Activated CD4-positive, alpha-beta T cell treated with anti-CD3 and anti-CD28 coated beads for 36 hours (primary cell): ENCODE results near the gene PXK. TPM values are rescaled to one million over a fixed set of nuclear protein-coding genes. Genes with fewer than 3 reads are reported as not detected.
"Not testable (repeated sequence)": the region's sequence is repeated elsewhere in the genome, so short reads cannot be mapped to it uniquely, and the experiment has no call there.

Experiments
- ATAC-seq: fragments of 200-7000 bp; cut with Tn5 transposase; one replicate; pipeline ENCODE4 v1.10.0; 2021; ENCODE audit warnings: mild to moderate bottlenecking, moderate library complexity
- CTCF ChIA-PET: fragments of 350-600 bp; sonication (Branson Sonifier 250); formaldehyde crosslinking; loops from one replicate; lab custom pipeline; 2021; ENCODE audit warnings: antibody characterized with exemption; lab: Charles Lee
- POLR2A ChIA-PET: fragments of 350-600 bp; sonication (Branson Sonifier 250); formaldehyde crosslinking; loops from one replicate; lab custom pipeline; 2021; ENCODE audit warnings: antibody characterized with exemption, inconsistent platforms; lab: Charles Lee
- DNase-seq: peaks from one replicate; pipeline ENCODE4 v3.0.0-alpha.2; 2020
- H3K27ac Mint-ChIP-seq: one replicate; pipeline ENCODE4 v1.8.0; 2021; ENCODE audit warnings: mixed read lengths
- H3K27me3 Mint-ChIP-seq: one replicate; pipeline ENCODE4 v1.8.0; 2021; ENCODE audit warnings: mixed read lengths
- H3K36me3 Mint-ChIP-seq: one replicate; pipeline ENCODE4 v1.8.0; 2021; ENCODE audit warnings: low read depth, mixed read lengths
- H3K4me1 Mint-ChIP-seq: one replicate; pipeline ENCODE4 v1.8.0; 2021; ENCODE audit warnings: mixed read lengths
- H3K4me3 Mint-ChIP-seq: one replicate; pipeline ENCODE4 v1.8.0; 2021; ENCODE audit warnings: mild to moderate bottlenecking, moderate library complexity, mixed read lengths
- H3K9me3 Mint-ChIP-seq: one replicate; pipeline ENCODE4 v1.8.0; 2021; ENCODE audit warnings: low read depth, mixed read lengths
- intact Hi-C, 2 experiments: fragments of 100-400 bp; cut with DNase I in 1 of 2; cut with micrococcal nuclease in 1 of 2; formaldehyde crosslinking; loops; one replicate each; pipeline versions ENCODE4 v1.14.2 to v1.15.1; 2022 to 2024; cut with DNase I, micrococcal nuclease
- total RNA-seq, 2 experiments: library from RNA; stranded (reverse); gene quantifications; one replicate each; pipeline ENCODE4 v1.2.3, GENCODE V29; 2021

PXK gene
- total RNA-seq, 2 experiments from 2014 or later: 35.2 to 50.7 TPM

- peaks cover 15% of the 10 kb centered on the region for H3K36me3 Mint-ChIP-seq
- POLR2A ChIA-PET: no interaction called here
- no peaks in the 10 kb centered on the region for H3K27me3 Mint-ChIP-seq
- peak overlapping the region; percentile 83 for H3K27ac Mint-ChIP-seq
- peak overlapping the region; percentile 85 for H3K4me3 Mint-ChIP-seq
- ATAC-seq: no peak
- H3K4me1 Mint-ChIP-seq: peaks cover 24% of the 10 kb centered on the region
- H3K9me3 Mint-ChIP-seq: no peaks in the 10 kb centered on the region
- intact Hi-C loops: loop anchor here in 1 of 2 experiments (5.0 to 10.0 kb wide), 4 partner anchors 257 to 877 kb away; partner anchors contain the start of genes ARF4, FLNB and PDE12
- CTCF ChIA-PET: interaction anchor here (0.8 to 2.5 kb wide), 4 partner anchors 19 to 128 kb away, joined by 3 to 8 read pairs (median 6); partner anchors contain the start of genes HTD2, KCTD6 and RPP14
- DNase-seq: no peak
Measured at GRCh38 chr3:58434168-58434504, 101.4 kb downstream of the PXK start.

DNA sequence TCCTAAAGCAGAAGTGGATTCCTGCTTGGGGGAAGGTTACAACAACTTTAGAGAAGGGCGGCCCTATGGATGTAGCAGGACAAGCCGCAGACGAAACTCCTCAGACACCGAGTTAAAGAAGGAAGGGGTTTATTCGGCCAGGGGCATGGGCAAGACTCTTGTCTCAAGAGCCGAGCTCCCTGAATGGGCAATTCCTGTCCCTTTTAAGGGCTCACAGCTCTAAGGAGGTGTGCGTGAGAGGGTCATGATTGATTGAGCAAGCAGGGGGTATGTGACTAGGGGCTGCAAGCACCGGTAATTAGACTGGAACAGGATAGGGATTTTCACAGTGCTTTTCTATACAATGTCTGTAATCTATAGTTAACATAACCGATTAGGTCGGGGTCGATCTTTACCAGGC is 101.8 kb downstream of the PXK start:
- Mint-ChIP-seq H3K27ac (peak overlapping the region; percentile 83), H3K36me3 (peaks cover 12% of the 10 kb centered on the region), H3K4me1 (peaks cover 24% of the 10 kb centered on the region), H3K27me3 (no peaks in the 10 kb centered on the region), H3K9me3 (no peaks in the 10 kb centered on the region), H3K4me3 (no peak overlapping the region)
- POLR2A ChIA-PET: no interaction called here
- intact Hi-C loops: loop anchor here in 1 of 2 experiments (5.0 to 10.0 kb wide), 4 partner anchors 257 to 877 kb away; partner anchors contain the start of genes ARF4, FLNB and PDE12
- CTCF ChIA-PET: interaction anchor here (0.8 to 2.5 kb wide), 4 partner anchors 9 to 128 kb away, joined by 3 to 8 read pairs (median 4); partner anchors contain the start of genes HTD2, KCTD6 and RPP14
- DNase-seq (no peak), ATAC-seq (no peak)

DNA sequence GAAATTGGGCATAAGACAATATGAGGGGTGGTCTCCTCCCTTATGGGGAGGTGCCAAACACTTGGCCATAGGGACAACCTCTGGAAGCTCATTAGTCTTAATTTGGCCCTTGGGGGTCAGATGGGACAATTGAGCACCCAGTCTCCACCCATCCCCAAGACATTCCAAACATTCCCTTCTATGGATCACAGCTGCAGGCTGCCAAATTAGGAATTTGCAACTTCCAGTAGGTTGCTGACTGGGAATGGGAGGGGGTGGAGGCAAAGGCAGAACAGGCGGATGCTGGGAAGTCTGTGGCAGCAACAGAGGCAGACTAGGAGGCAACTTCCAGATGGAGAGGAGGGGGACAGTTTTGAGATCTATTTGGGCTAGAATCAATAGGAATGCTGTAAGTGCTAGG is 102.3 kb downstream of the PXK start:
- no peaks in the 10 kb centered on the region for H3K27me3 Mint-ChIP-seq
- no peak overlapping the region for H3K27ac Mint-ChIP-seq
- peaks cover 7% of the 10 kb centered on the region for H3K36me3 Mint-ChIP-seq
- ChIA-PET POLR2A (no interaction called here), CTCF (interaction anchor here (0.7 to 2.5 kb wide), 3 partner anchors 10 to 96 kb away, joined by 3 to 8 read pairs (median 3); partner anchors contain the start of gene KCTD6)
- DNase-seq (no peak), ATAC-seq (no peak)
- intact Hi-C loops: loop anchor here in 1 of 2 experiments (5.0 to 10.0 kb wide), 4 partner anchors 258 to 878 kb away; partner anchors contain the start of genes ARF4, FLNB and PDE12
- no peak overlapping the region for H3K4me3 Mint-ChIP-seq
- peaks cover 24% of the 10 kb centered on the region for H3K4me1 Mint-ChIP-seq
- H3K9me3 Mint-ChIP-seq: no peaks in the 10 kb centered on the region

GRCh38 chr3:58437276-58437675 is 104.6 kb downstream of the PXK start:
- H3K27me3 Mint-ChIP-seq, H3K9me3 Mint-ChIP-seq, DNase-seq, H3K4me3 Mint-ChIP-seq, H3K36me3 Mint-ChIP-seq, POLR2A ChIA-PET, ATAC-seq, H3K27ac Mint-ChIP-seq: not testable (repeated sequence)
- intact Hi-C loops: loop anchor here in 1 of 2 experiments (10.0 kb wide), 1 partner anchor 432 kb away; the partner anchor contains the start of gene FLNB
- CTCF ChIA-PET: interaction anchor here (0.7 to 1.2 kb wide), 3 partner anchors 22 to 130 kb away, joined by 3 read pairs; no protein-coding TSS in a partner anchor
- H3K4me1 Mint-ChIP-seq: peaks cover 17% of the 10 kb centered on the region

- H3K36me3 Mint-ChIP-seq, intact Hi-C loops, POLR2A ChIA-PET, H3K27ac Mint-ChIP-seq, H3K4me1 Mint-ChIP-seq, H3K9me3 Mint-ChIP-seq, ATAC-seq, DNase-seq, H3K4me3 Mint-ChIP-seq, H3K27me3 Mint-ChIP-seq: not testable (repeated sequence)
- CTCF ChIA-PET: interaction anchor here (0.7 to 1.7 kb wide), 3 partner anchors 11 to 600 kb away, joined by 3 to 6 read pairs (median 3); no protein-coding TSS in a partner anchor
Measured at GRCh38 chr3:58440996-58441355, 108.3 kb downstream of the PXK start.

DNA sequence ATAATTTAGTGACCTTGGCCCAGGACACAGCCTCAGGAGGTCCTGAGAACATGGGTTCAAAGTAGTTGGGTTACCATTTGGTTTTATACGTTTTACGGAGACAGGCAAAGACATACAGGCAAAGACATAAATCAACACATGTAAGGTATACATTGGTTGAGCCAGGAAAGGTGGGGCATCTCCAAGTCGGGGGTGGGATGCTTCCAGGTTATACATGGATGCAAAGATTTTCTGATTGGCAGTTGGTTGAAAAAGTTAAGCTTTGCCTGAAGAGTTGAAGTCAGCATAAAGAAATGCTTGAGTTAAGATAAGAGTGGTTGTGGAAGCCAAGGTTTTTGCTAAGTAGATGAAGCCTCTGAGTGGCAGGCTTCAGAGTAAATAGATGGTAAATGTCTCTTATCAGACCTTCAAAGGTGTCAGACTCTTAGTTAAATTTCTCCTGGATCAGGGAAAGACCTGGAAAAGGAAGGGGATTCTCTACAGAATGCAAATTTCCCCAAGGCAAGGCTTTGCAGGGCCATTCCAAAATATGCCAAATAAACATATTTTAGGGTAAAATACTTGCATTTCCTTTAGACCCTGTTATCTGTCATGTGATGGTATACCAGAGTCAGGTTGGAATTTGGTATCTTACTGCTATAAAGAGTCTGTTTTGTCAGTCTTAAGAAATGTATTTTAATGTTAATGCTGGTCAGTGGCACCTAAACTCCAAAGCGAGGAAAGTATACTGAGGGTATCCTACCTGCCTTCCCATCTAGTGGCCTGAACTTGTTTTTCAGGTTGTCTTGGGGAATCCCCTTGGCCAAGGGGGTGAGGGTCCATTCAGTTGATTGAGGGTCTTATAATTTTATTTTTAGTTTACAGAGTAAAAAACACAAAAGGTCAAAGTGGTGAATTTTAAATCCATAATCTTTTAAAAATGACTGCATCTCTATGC is 109.1 kb downstream of the PXK start:
- CTCF ChIA-PET: interaction anchor here (0.5 kb wide), 1 partner anchor 22 kb away, joined by 3 read pairs; no protein-coding TSS in a partner anchor
- Mint-ChIP-seq H3K27me3 (no peaks in the 10 kb centered on the region), H3K4me3 (no peak overlapping the region), H3K4me1 (no peaks in the 10 kb centered on the region), H3K27ac (no peak overlapping the region), H3K9me3 (no peaks in the 10 kb centered on the region), H3K36me3 (no peaks in the 10 kb centered on the region)
- ATAC-seq (no peak), DNase-seq (no peak)
- POLR2A ChIA-PET: no interaction called here
- intact Hi-C loops: no loop called here

DNA sequence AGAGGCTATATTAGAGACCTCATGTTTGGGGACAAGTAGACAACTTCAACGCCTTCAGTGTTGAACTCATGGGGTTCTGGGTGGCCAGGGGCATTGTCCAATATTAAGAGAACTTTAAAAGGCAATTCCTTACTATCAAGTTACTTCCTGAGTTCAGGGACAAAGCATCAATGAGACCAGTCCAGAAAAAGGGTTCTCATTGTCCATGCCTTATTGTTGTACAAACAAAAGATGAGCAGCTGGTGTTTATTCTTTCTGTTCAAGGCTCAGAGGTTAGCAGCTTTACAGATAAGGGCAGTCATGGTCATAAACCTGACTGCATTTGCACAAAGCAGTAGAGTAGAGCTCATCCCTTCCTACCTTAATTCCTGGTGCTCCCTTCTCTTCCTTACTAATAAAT is 119.5 kb downstream of the PXK start:
- intact Hi-C loops: no loop called here
- no peak for ATAC-seq
- DNase-seq: no peak
- H3K27me3 Mint-ChIP-seq: no peaks in the 10 kb centered on the region
- no peak overlapping the region for H3K27ac Mint-ChIP-seq
- ChIA-PET CTCF (interaction anchor here (0.6 to 1.4 kb wide), 2 partner anchors 11 to 12 kb away, joined by 3 to 5 read pairs; no protein-coding TSS in a partner anchor), POLR2A (no interaction called here)
- H3K4me3 Mint-ChIP-seq: no peak overlapping the region
- H3K36me3 Mint-ChIP-seq: peaks cover 10% of the 10 kb centered on the region
- peaks cover 17% of the 10 kb centered on the region for H3K9me3 Mint-ChIP-seq
- no peaks in the 10 kb centered on the region for H3K4me1 Mint-ChIP-seq

DNA sequence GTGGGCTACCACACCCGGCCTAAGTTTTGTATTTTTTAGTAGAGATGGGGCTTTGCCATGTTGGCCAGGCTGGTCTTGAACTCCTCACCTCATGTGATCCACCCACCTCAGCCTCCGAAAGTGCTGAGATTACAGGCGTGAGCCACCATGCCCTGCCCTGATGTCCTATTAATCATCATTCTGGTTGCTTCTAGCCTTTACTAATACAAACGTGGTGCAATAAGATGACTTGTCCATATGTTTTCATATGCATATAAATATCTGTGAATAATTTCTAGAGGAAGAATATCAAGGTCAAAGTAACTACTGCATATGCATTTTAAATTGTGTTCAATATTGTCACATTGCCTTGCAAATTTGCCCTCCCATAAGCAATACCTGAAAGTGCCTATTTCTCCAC is 126.5 kb downstream of the PXK start:
- Mint-ChIP-seq H3K9me3 (peaks cover 12% of the 10 kb centered on the region), H3K27me3 (no peaks in the 10 kb centered on the region), H3K27ac (no peak overlapping the region), H3K4me3 (no peak overlapping the region), H3K4me1 (peaks cover 8% of the 10 kb centered on the region), H3K36me3 (peaks cover 10% of the 10 kb centered on the region)
- DNase-seq (no peak), ATAC-seq (no peak)
- POLR2A ChIA-PET: no interaction called here
- CTCF ChIA-PET: no interaction called here
- intact Hi-C loops: no loop called here

DNA sequence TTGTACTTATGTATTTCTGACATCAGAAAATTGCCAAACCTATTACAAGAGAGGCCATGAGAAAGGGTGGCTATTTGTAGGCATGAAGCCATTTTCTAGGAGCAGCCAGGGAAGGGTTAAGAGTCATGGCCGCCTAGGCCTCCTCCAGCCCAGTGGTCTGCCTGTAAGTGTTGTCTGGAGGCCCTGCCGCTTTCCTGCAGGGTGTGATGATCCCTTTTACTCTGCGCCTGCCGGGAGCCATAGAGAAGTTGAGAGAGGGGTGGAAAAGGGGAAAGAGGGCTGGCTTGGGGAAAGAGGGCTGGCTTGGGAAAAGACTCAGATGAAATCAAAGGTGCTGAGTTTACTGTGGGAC is 130.1 kb downstream of the PXK start:
- no peaks in the 10 kb centered on the region for H3K36me3 Mint-ChIP-seq

GRCh38 chr3:58463181-58463941 is 130.7 kb downstream of the PXK start:
- peak overlapping the region; percentile 25 for H3K27ac Mint-ChIP-seq
- H3K4me3 Mint-ChIP-seq: no peak overlapping the region
- POLR2A ChIA-PET: interaction anchor here (0.7 kb wide), 1 partner anchor 30 kb away, joined by 4 read pairs; the partner anchor contains the start of gene PDHB
- ATAC-seq (peak; percentile 97), DNase-seq (peak; percentile 91)
- no peaks in the 10 kb centered on the region for H3K36me3 Mint-ChIP-seq
- no peaks in the 10 kb centered on the region for H3K9me3 Mint-ChIP-seq
- H3K27me3 Mint-ChIP-seq: no peaks in the 10 kb centered on the region
- H3K4me1 Mint-ChIP-seq: peaks cover 14% of the 10 kb centered on the region
- CTCF ChIA-PET: interaction anchor here (0.6 to 1.6 kb wide), 20 partner anchors 9 to 504 kb away, joined by 3 to 13 read pairs (median 4); partner anchors contain the start of genes HTD2, PDHB and RPP14
- intact Hi-C loops: loop anchor here (1.0 to 5.0 kb wide), 7 partner anchors 8 to 167 kb away; partner anchors contain the start of genes HTD2 (in 2 of the 2), KCTD6 (in 2 of the 2), RPP14 (in 2 of the 2) and PDHB (in 1 of the 2)

More for the DNA sequence above, 130.1 kb downstream of the PXK start:
- Mint-ChIP-seq H3K4me1 (peaks cover 14% of the 10 kb centered on the region), H3K27me3 (no peaks in the 10 kb centered on the region), H3K4me3 (no peak overlapping the region), H3K27ac (no peak overlapping the region), H3K9me3 (no peaks in the 10 kb centered on the region)
- intact Hi-C loops: loop anchor here (1.0 to 5.0 kb wide), 7 partner anchors 8 to 167 kb away; partner anchors contain the start of genes HTD2 (in 2 of the 2), KCTD6 (in 2 of the 2), RPP14 (in 2 of the 2) and PDHB (in 1 of the 2)
- no peak for ATAC-seq
- no peak for DNase-seq
- ChIA-PET CTCF (no interaction called here), POLR2A (no interaction called here)
